GM12878 (cell line): ENCODE data around the gene APCDD1. TPM values are rescaled to one million over a fixed set of nuclear protein-coding genes. Genes with fewer than 3 reads are reported as not detected.

Source experiments
- ATAC-seq: fragments of 200-7000 bp; cut with Tn5 transposase; 3 replicates; pipeline ENCODE4 v1.9.1; 2020; ENCODE audit warnings: mild to moderate bottlenecking, moderate library complexity
- BruUV-seq: library from RNA; stranded (reverse); fragments of 400-500 nt; replicated peaks from 2 replicates; lab custom pipeline; 2021; lab: Mats Ljungman, UMichigan
- CTCF ChIA-PET: fragments of 300-600 bp; sonication (Branson Sonifier 250); formaldehyde crosslinking; extraction: SDS; loops from one replicate; lab custom pipeline; 2021; ENCODE audit warnings: inconsistent platforms; lab: Yijun Ruan, JAX
- POLR2A ChIA-PET: fragments of 350-600 bp; formaldehyde crosslinking; extraction: SDS; loops from one replicate; lab custom pipeline; 2021; ENCODE audit warnings: inconsistent platforms; lab: Charles Lee
- RAD21 ChIA-PET: fragments of 300-600 bp; sonication (Branson Sonifier 250); formaldehyde crosslinking; loops from one replicate; lab custom pipeline; 2023; ENCODE audit warnings: antibody characterized with exemption; ENCODE audit not compliant: unreplicated experiment; lab: Charles Lee
- SMC1A ChIA-PET: fragments of 300-600 bp; sonication (Branson Sonifier 250); formaldehyde crosslinking; loops from one replicate; lab custom pipeline; 2023; ENCODE audit not compliant: unreplicated experiment, uncharacterized antibody; lab: Charles Lee
- DNase-seq: peaks from one replicate; pipeline ENCODE4 v3.0.0-alpha.2; 2011; ENCODE audit warnings: low read depth, low spot score
- FAIRE-seq: peaks from 3 replicates; lab custom pipeline; 2011; peaks lifted over from hg19 to GRCh38; lab: Jason Lieb, UNC
- H2AFZ ChIP-seq: 2 replicates; pipeline ENCODE4 v1.6.0; 2011; ENCODE audit warnings: low read depth, low read length, control low read depth; ENCODE audit not compliant: control insufficient read depth
- H3K27ac ChIP-seq: 2 replicates; pipeline ENCODE4 v1.5.1; 2011; ENCODE audit warnings: control low read depth; ENCODE audit not compliant: control insufficient read depth, insufficient read depth
- H3K27me3 ChIP-seq, 2 experiments: replicated peaks in 1 of 2; 2 replicates each; pipeline versions ENCODE4 v1.6.0 to v1.6.1; 2011; ENCODE audit warnings: low read length in 1 of 2; ENCODE audit not compliant: control insufficient read depth in 2 of 2, insufficient read depth in 2 of 2
- H3K36me3 ChIP-seq, 2 experiments: 2 replicates each; pipeline ENCODE4 v1.5.1; 2011; ENCODE audit warnings: low read length in 1 of 2; ENCODE audit not compliant: control insufficient read depth in 2 of 2, insufficient read depth in 2 of 2
- H3K4me1 ChIP-seq: 2 replicates; pipeline ENCODE4 v1.6.1; 2011; ENCODE audit warnings: mild to moderate bottlenecking, low read length, moderate library complexity, mixed read lengths; ENCODE audit not compliant: control insufficient read depth, insufficient read depth
- H3K4me2 ChIP-seq: 2 replicates; pipeline ENCODE4 v1.6.0; 2011; ENCODE audit warnings: control low read depth; ENCODE audit not compliant: control insufficient read depth, insufficient read depth
- H3K4me3 ChIP-seq: fragments of 200-600 bp; sonication (generic); 2 replicates; pipeline ENCODE4 v1.5.1; 2016
- H3K79me2 ChIP-seq: 2 replicates; pipeline ENCODE4 v1.6.0; 2011; ENCODE audit warnings: low read length; ENCODE audit not compliant: control insufficient read depth, insufficient read depth
- H3K9ac ChIP-seq: 2 replicates; pipeline ENCODE4 v1.8.0; 2011; ENCODE audit warnings: low read length, control low read depth, mixed read lengths; ENCODE audit not compliant: control insufficient read depth, insufficient read depth
- H3K9me3 ChIP-seq: replicated peaks from 3 replicates; pipeline ENCODE4 v1.5.1; 2011; ENCODE audit warnings: mild to moderate bottlenecking, low read length; ENCODE audit not compliant: control insufficient read depth, insufficient read depth
- H4K20me1 ChIP-seq: 2 replicates; pipeline ENCODE4 v1.6.0; 2011; ENCODE audit not compliant: control insufficient read depth, insufficient read depth
- BCL11A ChIP-seq: IDR thresholded peaks from 2 replicates; pipeline ENCODE4 v1.6.1; 2011; ENCODE audit warnings: low read depth, low read length
- BHLHE40 ChIP-seq, 2 experiments: fragments of 450-650 bp in 1 of 2; IDR thresholded peaks; 2 replicates each; pipeline ENCODE4 v1.6.1; 2011 to 2017; ENCODE audit warnings: low read depth in 2 of 2, borderline replicate concordance in 1 of 2, improper control_type of control experiment in 1 of 2, low read length in 1 of 2, mild to moderate bottlenecking in 1 of 2
- CBX5 ChIP-seq: sonication (generic); IDR thresholded peaks from 2 replicates; pipeline ENCODE4 v1.6.1; 2016; ENCODE audit warnings: low read depth, moderate library complexity, mild to moderate bottlenecking, inconsistent platforms
- ZNF622 ChIP-seq: fragments of 450-650 bp; IDR thresholded peaks from 2 replicates; pipeline ENCODE4 v1.6.1; 2017; ENCODE audit warnings: mild to moderate bottlenecking, inconsistent platforms
- WGBS: methylation state at CpG from one replicate; pipeline ENCODE4 v1.1.6; 2016; ENCODE audit warnings: low lambda C conversion rate; ENCODE audit not compliant: insufficient replicate concordance, insufficient coverage; ENCODE audit errors: missing lambda C conversion rate; 5-methylcytosine and 5-hydroxymethylcytosine counted together
- in situ Hi-C: fragments of 300-500 bp; cut with MboI; formaldehyde crosslinking; loops from 9 replicates; pipeline ENCODE4 v1.14.3; 2018; ENCODE audit warnings: mixed read lengths
- intact Hi-C: fragments of 100-400 bp; cut with micrococcal nuclease; formaldehyde crosslinking; loops from one replicate; pipeline ENCODE4 v1.14.2; 2022; ENCODE audit not compliant: unreplicated experiment
- polyA plus RNA-seq, 11 experiments: library from polyadenylated mRNA; depleted of rRNA in 4 of 11; unstranded in 6 of 11; stranded (reverse) in 5 of 11; fragments of >200 nt; fragmentation: Nextera tagmentation in 4 of 11; fragmentation: Illumina TruSeq in 1 of 11; extraction: Ambion mirVana in 4 of 11; extraction: Trizol in 1 of 11; gene quantifications; 1 replicate in 1 of 11; 2 replicates in 10 of 11; pipeline versions ENCODE4 v1.2.1 to v1.2.3, GENCODE V29; 2011 to 2016; ENCODE audit warnings: inconsistent platforms in 2 of 11, missing spikeins in 2 of 11, low read depth in 1 of 11
- total RNA-seq, 4 experiments: library from RNA; depleted of rRNA in 3 of 4; stranded (reverse); fragments of >200 nt in 3 of 4; fragmentation: Illumina TruSeq in 1 of 4; extraction: Trizol in 1 of 4; gene quantifications; 2 replicates each; pipeline versions ENCODE4 v1.2.1 to v1.2.3, GENCODE V29; 2013 to 2021
- TF ChIP-seq, protein P1 (sequence below): IDR thresholded peaks from 2 replicates; pipeline ENCODE4 v1.6.1; 2011; ENCODE audit warnings: low read depth, low read length, improper control_type of control experiment, borderline replicate concordance
- TF ChIP-seq, protein P2 (sequence below): fragments of 450-650 bp; IDR thresholded peaks from 2 replicates; pipeline ENCODE4 v1.6.1; 2017; ENCODE audit warnings: mild to moderate bottlenecking, moderate library complexity
- TF ChIP-seq, protein P3 (sequence below): IDR thresholded peaks from 2 replicates; pipeline ENCODE4 v1.6.1; 2012; ENCODE audit warnings: low read depth, low read length, improper control_type of control experiment

The APCDD1 gene
- total and polyA plus RNA-seq, 10 of the 15 experiments (the other 5 are each of a cell fraction or from before 2014, with no cell fraction given), result not detected

DNA sequence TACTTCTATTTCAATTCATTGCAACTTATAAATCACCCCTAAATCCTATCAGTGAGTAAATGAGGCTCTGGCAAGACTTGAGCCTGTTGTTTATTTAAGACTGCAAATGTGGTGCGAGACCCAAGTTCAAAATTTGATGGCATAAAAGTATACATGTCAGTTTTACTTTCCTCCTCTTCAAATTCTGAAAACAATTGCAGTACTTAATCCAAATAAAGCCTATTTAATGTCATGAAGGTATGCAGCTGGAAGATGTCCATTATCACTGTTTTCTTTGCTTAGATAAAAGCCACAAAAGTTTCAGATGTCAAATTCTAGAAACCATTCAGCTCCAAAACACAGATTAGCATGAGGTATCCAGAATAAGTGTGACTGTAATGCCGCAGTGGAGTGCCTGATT, 3.3 kb downstream of the APCDD1 start:
- Histone ChIP-seq H3K36me3 (no peaks in the 10 kb centered on the region), H3K4me1 (no peaks in the 10 kb centered on the region), H3K9me3 (no peaks in the 10 kb centered on the region), H3K4me2 (no peak overlapping the region), H4K20me1 (no peaks in the 10 kb centered on the region), H3K4me3 (no peak overlapping the region), H3K27me3 (peaks cover 8 to 19% of the 10 kb centered on the region in 2 experiments), H3K27ac (no peak overlapping the region), H3K9ac (no peak overlapping the region), H2AFZ (no peak overlapping the region), H3K79me2 (no peaks in the 10 kb centered on the region)
- POLR2A ChIA-PET, result no interaction called here
- no peak for ATAC-seq
- SMC1A ChIA-PET, result no interaction called here
- TF ChIP-seq, protein P1, sequence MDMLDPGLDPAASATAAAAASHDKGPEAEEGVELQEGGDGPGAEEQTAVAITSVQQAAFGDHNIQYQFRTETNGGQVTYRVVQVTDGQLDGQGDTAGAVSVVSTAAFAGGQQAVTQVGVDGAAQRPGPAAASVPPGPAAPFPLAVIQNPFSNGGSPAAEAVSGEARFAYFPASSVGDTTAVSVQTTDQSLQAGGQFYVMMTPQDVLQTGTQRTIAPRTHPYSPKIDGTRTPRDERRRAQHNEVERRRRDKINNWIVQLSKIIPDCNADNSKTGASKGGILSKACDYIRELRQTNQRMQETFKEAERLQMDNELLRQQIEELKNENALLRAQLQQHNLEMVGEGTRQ, result no peak
- TF ChIP-seq BCL11A (no peak), ZNF622 (no peak), BHLHE40 (IDR thresholded peaks at IDR 0.05; ENCODE audit: borderline replicate concordance in 1 of 2, low read depth in 2 of 2, low read length in 1 of 2) (no peak), CBX5 (no peak)
- TF ChIP-seq, protein P2, sequence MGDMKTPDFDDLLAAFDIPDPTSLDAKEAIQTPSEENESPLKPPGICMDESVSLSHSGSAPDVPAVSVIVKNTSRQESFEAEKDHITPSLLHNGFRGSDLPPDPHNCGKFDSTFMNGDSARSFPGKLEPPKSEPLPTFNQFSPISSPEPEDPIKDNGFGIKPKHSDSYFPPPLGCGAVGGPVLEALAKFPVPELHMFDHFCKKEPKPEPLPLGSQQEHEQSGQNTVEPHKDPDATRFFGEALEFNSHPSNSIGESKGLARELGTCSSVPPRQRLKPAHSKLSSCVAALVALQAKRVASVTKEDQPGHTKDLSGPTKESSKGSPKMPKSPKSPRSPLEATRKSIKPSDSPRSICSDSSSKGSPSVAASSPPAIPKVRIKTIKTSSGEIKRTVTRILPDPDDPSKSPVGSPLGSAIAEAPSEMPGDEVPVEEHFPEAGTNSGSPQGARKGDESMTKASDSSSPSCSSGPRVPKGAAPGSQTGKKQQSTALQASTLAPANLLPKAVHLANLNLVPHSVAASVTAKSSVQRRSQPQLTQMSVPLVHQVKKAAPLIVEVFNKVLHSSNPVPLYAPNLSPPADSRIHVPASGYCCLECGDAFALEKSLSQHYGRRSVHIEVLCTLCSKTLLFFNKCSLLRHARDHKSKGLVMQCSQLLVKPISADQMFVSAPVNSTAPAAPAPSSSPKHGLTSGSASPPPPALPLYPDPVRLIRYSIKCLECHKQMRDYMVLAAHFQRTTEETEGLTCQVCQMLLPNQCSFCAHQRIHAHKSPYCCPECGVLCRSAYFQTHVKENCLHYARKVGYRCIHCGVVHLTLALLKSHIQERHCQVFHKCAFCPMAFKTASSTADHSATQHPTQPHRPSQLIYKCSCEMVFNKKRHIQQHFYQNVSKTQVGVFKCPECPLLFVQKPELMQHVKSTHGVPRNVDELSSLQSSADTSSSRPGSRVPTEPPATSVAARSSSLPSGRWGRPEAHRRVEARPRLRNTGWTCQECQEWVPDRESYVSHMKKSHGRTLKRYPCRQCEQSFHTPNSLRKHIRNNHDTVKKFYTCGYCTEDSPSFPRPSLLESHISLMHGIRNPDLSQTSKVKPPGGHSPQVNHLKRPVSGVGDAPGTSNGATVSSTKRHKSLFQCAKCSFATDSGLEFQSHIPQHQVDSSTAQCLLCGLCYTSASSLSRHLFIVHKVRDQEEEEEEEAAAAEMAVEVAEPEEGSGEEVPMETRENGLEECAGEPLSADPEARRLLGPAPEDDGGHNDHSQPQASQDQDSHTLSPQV, result no peak
- TF ChIP-seq, protein P3, sequence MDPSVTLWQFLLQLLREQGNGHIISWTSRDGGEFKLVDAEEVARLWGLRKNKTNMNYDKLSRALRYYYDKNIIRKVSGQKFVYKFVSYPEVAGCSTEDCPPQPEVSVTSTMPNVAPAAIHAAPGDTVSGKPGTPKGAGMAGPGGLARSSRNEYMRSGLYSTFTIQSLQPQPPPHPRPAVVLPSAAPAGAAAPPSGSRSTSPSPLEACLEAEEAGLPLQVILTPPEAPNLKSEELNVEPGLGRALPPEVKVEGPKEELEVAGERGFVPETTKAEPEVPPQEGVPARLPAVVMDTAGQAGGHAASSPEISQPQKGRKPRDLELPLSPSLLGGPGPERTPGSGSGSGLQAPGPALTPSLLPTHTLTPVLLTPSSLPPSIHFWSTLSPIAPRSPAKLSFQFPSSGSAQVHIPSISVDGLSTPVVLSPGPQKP, result no peak
- in situ Hi-C loops, result no loop called here
- WGBS, result 70% methylated on average over 2 of the region's 2 CpGs
- CTCF ChIA-PET, result no interaction called here
- intact Hi-C loops, result no loop called here
- no TSS peak for BruUV-seq
- no peak for DNase-seq
- RAD21 ChIA-PET, result no interaction called here
- FAIRE-seq, result no peak
